Panc1 (cell line): ENCODE measurements around the gene MAPT. TPM values are rescaled to one million over a fixed set of nuclear protein-coding genes. Genes with fewer than 3 reads are reported as not detected.

Source experiments
- ATAC-seq: fragments of 200-7000 bp; cut with Tn5 transposase; 2 replicates; pipeline ENCODE4 v1.9.1; 2020; ENCODE audit warnings: mild to moderate bottlenecking, moderate library complexity
- BruUV-seq: library from RNA; stranded (reverse); fragments of 400-500 nt; replicated peaks from 2 replicates; lab custom pipeline; 2021; lab: Mats Ljungman, UMichigan
- CTCF ChIA-PET: fragments of 300-600 bp; sonication (Branson Sonifier 250); formaldehyde crosslinking; loops from one replicate; lab custom pipeline; 2022; ENCODE audit warnings: antibody characterized with exemption; lab: Charles Lee
- POLR2A ChIA-PET: fragments of 300-600 bp; sonication (Branson Sonifier 250); formaldehyde crosslinking; loops from one replicate; lab custom pipeline; 2022; ENCODE audit warnings: antibody characterized with exemption; lab: Charles Lee
- DNase-seq: peaks from one replicate; pipeline ENCODE4 v3.0.0-alpha.2; 2010; ENCODE audit warnings: low read depth, low spot score
- H3K27ac ChIP-seq: 2 replicates; pipeline ENCODE4 v1.5.1; 2011; ENCODE audit warnings: mild to moderate bottlenecking, low read length, inconsistent platforms
- H3K27me3 ChIP-seq: fragments of 200-500 bp; sonication (Bioruptor generic); 2 replicates; pipeline ENCODE4 v1.6.0; 2014; ENCODE audit warnings: low read length, inconsistent platforms; ENCODE audit not compliant: control insufficient read depth, insufficient read depth
- H3K36me3 ChIP-seq: fragments of 200-500 bp; sonication (Bioruptor generic); 2 replicates; pipeline ENCODE4 v1.5.1; 2014; ENCODE audit warnings: inconsistent platforms, mild to moderate bottlenecking, low read length, moderate library complexity; ENCODE audit not compliant: control insufficient read depth, insufficient read depth
- H3K4me1 ChIP-seq: 2 replicates; pipeline ENCODE4 v1.5.1; 2011; ENCODE audit warnings: inconsistent platforms, mild to moderate bottlenecking, low read length, moderate library complexity; ENCODE audit not compliant: control insufficient read depth, insufficient read depth
- H3K4me3 ChIP-seq, 2 experiments: 2 replicates each; pipeline ENCODE4 v1.5.1; 2011 to 2012; ENCODE audit warnings: low read depth in 2 of 2, low read length in 2 of 2, mild to moderate bottlenecking in 2 of 2, inconsistent platforms in 1 of 2, moderate library complexity in 1 of 2
- H3K9me3 ChIP-seq: fragments of 200-500 bp; sonication (Bioruptor generic); 2 replicates; pipeline ENCODE4 v1.5.1; 2014; ENCODE audit warnings: low read depth, mild to moderate bottlenecking, inconsistent platforms, low read length, moderate library complexity; ENCODE audit not compliant: control insufficient read depth, insufficient read depth
- CTCF ChIP-seq: fragments of 450-650 bp; IDR thresholded peaks from 2 replicates; pipeline ENCODE4 v1.5.1; 2017; ENCODE audit warnings: mild to moderate bottlenecking
- POLR2AphosphoS5 ChIP-seq: IDR thresholded peaks from 2 replicates; pipeline ENCODE4 v1.6.1; 2012; ENCODE audit warnings: mild to moderate bottlenecking, low read depth, low read length, moderate library complexity
- REST ChIP-seq, 2 experiments: IDR thresholded peaks; 2 replicates each; pipeline ENCODE4 v1.6.1; 2011 to 2012; ENCODE audit warnings: low read depth in 2 of 2, control low read depth in 1 of 2, low read length in 1 of 2, mild to moderate bottlenecking in 1 of 2, moderate library complexity in 1 of 2; ENCODE audit not compliant: insufficient read depth in 1 of 2
- SIN3A ChIP-seq: IDR thresholded peaks from 2 replicates; pipeline ENCODE4 v1.6.1; 2012; ENCODE audit warnings: low read depth, mild to moderate bottlenecking, low read length, moderate library complexity, borderline replicate concordance; ENCODE audit not compliant: insufficient read depth
- TCF7L2 ChIP-seq: IDR thresholded peaks from 2 replicates; pipeline ENCODE4 v1.6.1; 2011; ENCODE audit warnings: mild to moderate bottlenecking, low read depth, low read length, inconsistent platforms
- in situ Hi-C: cut with HindIII; loops from 2 replicates; pipeline ENCODE4 v1.10.0; 2016; ENCODE audit warnings: low sequenced_read_pairs, low pct_unique_long_range_greater_than_20kb
- intact Hi-C: fragments of 100-400 bp; cut with micrococcal nuclease; formaldehyde crosslinking; loops from one replicate; pipeline ENCODE4 v1.10.0; 2022; ENCODE audit not compliant: unreplicated experiment
- total RNA-seq: library from RNA; stranded (reverse); gene quantifications from one replicate; pipeline ENCODE4 v1.2.1, GENCODE V29; 2021; ENCODE audit not compliant: unreplicated experiment

MAPT gene
- total RNA-seq, 1 experiment from 2014 or later = 0.59 TPM

GRCh38 chr17:45900723-45901415, 6.5 kb downstream of the MAPT start:
- DNase-seq = no peak
- CTCF ChIA-PET = no interaction called here
- Histone ChIP-seq H3K27ac (no peak overlapping the region), H3K4me3 (no peak overlapping the region), H3K27me3 (no peaks in the 10 kb centered on the region), H3K9me3 (no peaks in the 10 kb centered on the region), H3K4me1 (no peaks in the 10 kb centered on the region), H3K36me3 (no peaks in the 10 kb centered on the region)
- intact Hi-C loops (no loop called here), in situ Hi-C loops (no loop called here)
- ATAC-seq = no peak
- POLR2A ChIA-PET = no interaction called here
- BruUV-seq = no TSS peak
- TF ChIP-seq REST (IDR thresholded peaks at IDR 0.05; ENCODE audit: insufficient read depth in 1 of 2, low read depth in 2 of 2, low read length in 1 of 2) = no peak
- TF ChIP-seq POLR2AphosphoS5 = no peak
- no peak for TF ChIP-seq SIN3A
- no peak for TF ChIP-seq TCF7L2
- no peak for TF ChIP-seq CTCF

DNA sequence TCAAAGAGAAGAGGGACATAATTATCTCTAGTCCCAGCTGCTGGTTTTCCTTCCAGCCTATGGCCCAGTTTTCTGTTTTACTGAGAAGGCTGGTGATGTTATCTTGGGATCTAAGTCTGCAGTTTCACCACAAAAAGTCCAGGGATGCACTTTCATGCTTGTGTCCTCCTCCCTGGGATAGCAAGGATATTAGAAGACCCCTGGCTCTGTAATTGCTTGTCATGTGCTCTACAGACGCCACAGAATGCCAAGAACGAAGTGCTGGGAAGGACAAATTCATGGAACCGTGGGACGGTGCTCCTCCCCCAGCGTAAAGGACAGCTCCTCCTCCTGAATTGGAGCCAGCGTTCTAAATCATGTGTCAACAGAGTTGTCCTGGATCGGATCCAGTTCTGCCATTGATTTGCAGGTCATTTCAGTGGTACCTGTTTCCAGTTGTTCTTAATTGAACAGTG, 8.6 kb downstream of the MAPT start:
- in situ Hi-C loops (no loop called here), intact Hi-C loops (no loop called here)
- H3K27me3 ChIP-seq = no peaks in the 10 kb centered on the region; the same call in 1 of the 2 replicates
- CTCF ChIA-PET = no interaction called here
- H3K4me1 ChIP-seq = no peaks in the 10 kb centered on the region
- H3K27ac ChIP-seq = no peak overlapping the region
- POLR2A ChIA-PET = no interaction called here
- H3K9me3 ChIP-seq = no peaks in the 10 kb centered on the region
- H3K36me3 ChIP-seq = no peaks in the 10 kb centered on the region
- H3K4me3 ChIP-seq = no peak overlapping the region
- no TSS peak for BruUV-seq
- no peak for DNase-seq
- TF ChIP-seq TCF7L2 (no peak), SIN3A (no peak), POLR2AphosphoS5 (no peak), CTCF (no peak), REST (IDR thresholded peaks at IDR 0.05; ENCODE audit: insufficient read depth in 1 of 2, low read depth in 2 of 2, low read length in 1 of 2) (no peak)
- no peak for ATAC-seq
